ENCODE data around the gene ANO1. TPM values are rescaled to one million over a fixed set of nuclear protein-coding genes. Genes with fewer than 3 reads are reported as not detected.

Gene ANO1
- polyA plus RNA-seq, 1 of the 3 experiments (the other 2 are of a cell fraction) = not detected

DNA sequence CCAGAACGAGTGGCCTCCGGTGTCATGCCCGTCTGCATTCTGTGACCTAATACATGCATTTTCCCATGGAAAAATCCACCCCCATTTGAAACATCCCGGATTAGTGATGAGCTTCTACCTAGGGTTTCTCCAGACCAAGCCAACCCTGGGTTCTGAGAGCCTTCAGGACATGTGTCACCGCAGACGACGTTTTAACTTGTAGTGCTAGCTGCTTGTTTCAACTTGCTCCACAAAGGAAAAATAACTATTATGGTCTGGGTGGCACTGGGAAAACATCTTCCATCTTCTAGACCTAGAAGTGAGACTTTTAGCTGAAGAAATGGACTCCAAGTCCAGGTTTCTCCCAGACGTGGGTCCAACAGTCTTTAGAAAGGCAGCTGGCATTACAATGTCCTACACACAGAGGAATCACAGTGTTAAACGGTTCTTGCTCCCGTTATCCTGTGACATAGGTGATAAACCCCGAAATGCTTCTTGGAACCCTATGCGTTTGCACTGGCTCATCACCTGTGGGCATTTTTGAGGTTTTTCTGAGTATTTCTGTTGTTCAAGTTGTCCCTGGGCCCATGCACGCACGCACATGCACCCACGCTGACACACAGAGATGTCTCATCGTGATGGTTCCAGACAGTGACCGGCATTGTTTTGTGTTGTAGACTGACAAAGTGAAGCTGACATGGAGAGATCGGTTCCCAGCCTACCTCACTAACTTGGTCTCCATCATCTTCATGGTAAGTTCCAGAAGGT lies 78.3 kb downstream of the ANO1 start:
- H3K9me3 ChIP-seq = no peaks in the 10 kb centered on the region
- no peaks in the 10 kb centered on the region for H3K79me2 ChIP-seq (ENCODE audit: insufficient read depth)
- POLR2A ChIA-PET = no interaction called here
- no peak overlapping the region for H3K4me3 ChIP-seq (ENCODE audit: low read depth in 2 of 2, low read length in 1 of 2)
- CTCF ChIA-PET = interaction anchor here (1.0 to 1.8 kb wide), 3 partner anchors 30 to 238 kb away, joined by 3 read pairs; no protein-coding TSS in a partner anchor
- no peak overlapping the region for H2AFZ ChIP-seq (ENCODE audit: low read depth)
- no peak for DNase-seq
- H3K4me1 ChIP-seq (ENCODE audit: control insufficient read depth in 1 of 2, insufficient read depth in 2 of 2, low read depth in 1 of 2, low read length in 1 of 2) = no peaks in the 10 kb centered on the region; a peak in 1 of 4 replicates
- H3K27me3 ChIP-seq (ENCODE audit: insufficient read depth) = no peaks in the 10 kb centered on the region; the same call in 1 of the 2 replicates
- H3F3A ChIP-seq (replicated peaks; ENCODE audit: insufficient read depth) = no peaks in the 10 kb centered on the region
- TF ChIP-seq TCF12 (IDR thresholded peaks at IDR 0.05) = no peak
- TF ChIP-seq CHD2 (IDR thresholded peaks at IDR 0.05; ENCODE audit: low read length, partially characterized antibody) = no peak
- TF ChIP-seq FOSL2 (IDR thresholded peaks at IDR 0.05; ENCODE audit: borderline replicate concordance, low read depth) = no peak
- no peak for TF ChIP-seq USF1 (IDR thresholded peaks at IDR 0.05; ENCODE audit: borderline replicate concordance, low read depth)
- TF ChIP-seq JUND (IDR thresholded peaks at IDR 0.05) = no peak
- no peak for TF ChIP-seq GATA2 (CRISPR knock-in tag; IDR thresholded peaks at IDR 0.05)
- TF ChIP-seq, protein P1, sequence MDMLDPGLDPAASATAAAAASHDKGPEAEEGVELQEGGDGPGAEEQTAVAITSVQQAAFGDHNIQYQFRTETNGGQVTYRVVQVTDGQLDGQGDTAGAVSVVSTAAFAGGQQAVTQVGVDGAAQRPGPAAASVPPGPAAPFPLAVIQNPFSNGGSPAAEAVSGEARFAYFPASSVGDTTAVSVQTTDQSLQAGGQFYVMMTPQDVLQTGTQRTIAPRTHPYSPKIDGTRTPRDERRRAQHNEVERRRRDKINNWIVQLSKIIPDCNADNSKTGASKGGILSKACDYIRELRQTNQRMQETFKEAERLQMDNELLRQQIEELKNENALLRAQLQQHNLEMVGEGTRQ (IDR thresholded peaks at IDR 0.05; ENCODE audit: borderline replicate concordance, low read depth, low read length) = no peak
- no peak for TF ChIP-seq RXRA (IDR thresholded peaks at IDR 0.05; ENCODE audit: borderline replicate concordance, low read depth)
- no peak for TF ChIP-seq RFX5 (IDR thresholded peaks at IDR 0.05; ENCODE audit: low read length)
- no peak for TF ChIP-seq IRF3 (IDR thresholded peaks at IDR 0.05; ENCODE audit: low read depth, low read length)
- TF ChIP-seq, protein P2, sequence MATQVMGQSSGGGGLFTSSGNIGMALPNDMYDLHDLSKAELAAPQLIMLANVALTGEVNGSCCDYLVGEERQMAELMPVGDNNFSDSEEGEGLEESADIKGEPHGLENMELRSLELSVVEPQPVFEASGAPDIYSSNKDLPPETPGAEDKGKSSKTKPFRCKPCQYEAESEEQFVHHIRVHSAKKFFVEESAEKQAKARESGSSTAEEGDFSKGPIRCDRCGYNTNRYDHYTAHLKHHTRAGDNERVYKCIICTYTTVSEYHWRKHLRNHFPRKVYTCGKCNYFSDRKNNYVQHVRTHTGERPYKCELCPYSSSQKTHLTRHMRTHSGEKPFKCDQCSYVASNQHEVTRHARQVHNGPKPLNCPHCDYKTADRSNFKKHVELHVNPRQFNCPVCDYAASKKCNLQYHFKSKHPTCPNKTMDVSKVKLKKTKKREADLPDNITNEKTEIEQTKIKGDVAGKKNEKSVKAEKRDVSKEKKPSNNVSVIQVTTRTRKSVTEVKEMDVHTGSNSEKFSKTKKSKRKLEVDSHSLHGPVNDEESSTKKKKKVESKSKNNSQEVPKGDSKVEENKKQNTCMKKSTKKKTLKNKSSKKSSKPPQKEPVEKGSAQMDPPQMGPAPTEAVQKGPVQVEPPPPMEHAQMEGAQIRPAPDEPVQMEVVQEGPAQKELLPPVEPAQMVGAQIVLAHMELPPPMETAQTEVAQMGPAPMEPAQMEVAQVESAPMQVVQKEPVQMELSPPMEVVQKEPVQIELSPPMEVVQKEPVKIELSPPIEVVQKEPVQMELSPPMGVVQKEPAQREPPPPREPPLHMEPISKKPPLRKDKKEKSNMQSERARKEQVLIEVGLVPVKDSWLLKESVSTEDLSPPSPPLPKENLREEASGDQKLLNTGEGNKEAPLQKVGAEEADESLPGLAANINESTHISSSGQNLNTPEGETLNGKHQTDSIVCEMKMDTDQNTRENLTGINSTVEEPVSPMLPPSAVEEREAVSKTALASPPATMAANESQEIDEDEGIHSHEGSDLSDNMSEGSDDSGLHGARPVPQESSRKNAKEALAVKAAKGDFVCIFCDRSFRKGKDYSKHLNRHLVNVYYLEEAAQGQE (IDR thresholded peaks at IDR 0.05; ENCODE audit: low read depth, low read length) = no peak
- TF ChIP-seq POLR2AphosphoS5 (IDR thresholded peaks at IDR 0.05; ENCODE audit: low read depth, low read length) = no peak
- TF ChIP-seq SMC3 (IDR thresholded peaks at IDR 0.05; ENCODE audit: low read depth, low read length) = no peak
- H3K9ac ChIP-seq = no peak overlapping the region
- no peaks in the 10 kb centered on the region for H4K20me1 ChIP-seq (ENCODE audit: insufficient read depth)
- H3K9me2 ChIP-seq = no peaks in the 10 kb centered on the region
- no peak overlapping the region for H3K27ac ChIP-seq (ENCODE audit: low read depth in 2 of 2, low read length in 1 of 2)
- no peak overlapping the region for H3K4me2 ChIP-seq
- H3K36me3 ChIP-seq (replicated peaks in 1 of 2; ENCODE audit: control insufficient read depth in 1 of 2, insufficient read depth in 2 of 2, low read length in 1 of 2) = no peaks in the 10 kb centered on the region
- 69% methylated on average over 16 of the region's 18 CpGs for WGBS (ENCODE audit: low lambda C conversion rate)
